Activated naive CD4-positive, alpha-beta T cell (primary cell): ENCODE measurements around the gene AURKA.

Experiments used
- DNase-seq, 4 experiments: peaks; one replicate each; lab custom pipeline; 2025; lab: John Stamatoyannopoulos, UW

The AURKA gene

GRCh38 chr20:56392132-56392880 is at the start of gene AURKA, which contains the start of gene CSTF1:
TSS of gene AURKA (minus strand) at chr20:56392215. CDS start at chr20:56388197, 4,018 bp downstream.
TSS of gene CSTF1 (plus strand) at chr20:56392645. CDS start at chr20:56395553, 2,908 bp downstream.
- peak; percentile 97 to 99 (median 98) for DNase-seq

GRCh38 chr20:56440346-56441007 is 48.5 kb upstream of the AURKA start:
- DNase-seq = peak in 2 of 4 experiments; percentile 4 to 10

- DNase-seq = no peak
Observed at GRCh38 chr20:56439771-56440291, 47.8 kb upstream of the AURKA start.

DNA sequence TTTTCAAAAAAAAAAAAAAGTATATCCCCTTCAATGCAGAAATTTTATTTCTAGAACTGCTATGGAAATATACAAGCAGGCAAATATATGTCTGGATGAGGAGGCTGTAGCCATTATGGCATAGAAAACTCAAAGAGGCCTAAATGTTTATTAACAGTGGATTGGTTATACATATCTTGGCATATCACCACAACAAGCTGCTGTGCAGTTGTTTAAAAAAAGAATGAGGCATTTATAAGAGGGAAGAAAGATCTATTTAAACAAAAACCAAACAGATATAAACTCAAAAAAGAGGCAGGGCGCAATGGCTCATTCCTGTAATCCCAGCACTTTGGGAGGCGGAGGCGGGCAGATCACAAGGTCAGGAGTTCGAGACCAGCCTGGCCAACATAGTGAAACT is 46.3 kb upstream of the AURKA start:
- DNase-seq = no peak

DNA sequence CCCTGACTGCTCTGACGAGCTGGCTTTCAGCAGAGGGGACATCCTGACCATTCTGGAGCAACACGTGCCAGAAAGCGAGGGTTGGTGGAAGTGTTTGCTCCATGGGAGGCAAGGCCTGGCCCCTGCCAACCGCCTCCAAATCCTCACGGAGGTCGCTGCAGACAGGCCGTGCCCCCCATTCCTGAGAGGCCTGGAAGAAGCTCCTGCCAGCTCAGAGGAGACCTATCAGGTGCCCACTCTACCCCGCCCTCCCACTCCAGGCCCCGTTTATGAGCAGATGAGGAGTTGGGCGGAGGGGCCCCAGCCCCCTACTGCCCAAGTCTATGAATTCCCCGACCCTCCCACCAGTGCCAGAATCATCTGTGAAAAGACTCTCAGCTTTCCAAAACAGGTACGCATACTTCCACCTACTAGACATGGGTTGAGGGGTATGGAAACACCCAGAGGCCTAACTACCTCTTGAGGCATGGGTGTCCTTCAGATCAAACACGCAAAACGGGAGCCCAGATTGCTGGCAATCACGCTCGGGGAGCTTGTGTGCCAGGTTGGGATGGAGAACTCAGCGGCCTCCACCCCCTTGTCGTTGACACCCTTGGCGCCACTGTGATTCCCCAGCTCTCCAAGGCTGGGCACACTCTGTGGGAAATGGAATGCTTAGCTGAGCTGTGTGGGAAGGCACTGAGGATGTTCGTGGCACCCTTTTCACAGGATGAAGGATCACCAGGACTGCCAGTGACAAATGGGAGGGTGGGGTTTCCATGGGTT is 45.4 kb upstream of the AURKA start:
- DNase-seq = no peak

DNA sequence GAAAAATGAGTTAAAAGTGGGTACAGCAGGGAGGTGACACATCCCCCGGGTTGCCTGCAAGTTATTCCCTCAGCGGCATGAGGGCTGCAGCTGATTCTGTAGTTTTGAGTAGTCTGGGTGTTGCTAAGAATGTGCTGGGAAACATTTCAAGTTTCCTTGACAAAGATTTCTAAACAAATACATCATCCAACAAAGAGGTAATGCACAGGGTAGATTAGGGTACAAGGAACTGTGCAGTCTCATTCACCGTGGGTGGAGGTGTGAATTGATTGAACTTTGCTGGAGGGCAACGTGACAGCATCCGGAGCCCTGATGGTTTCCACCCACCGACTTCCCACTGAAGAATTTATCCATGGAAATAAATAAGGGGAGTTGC is 41.9 kb upstream of the AURKA start:
- no peak for DNase-seq

- DNase-seq = no peak
Observed at GRCh38 chr20:56433221-56433879, 41.3 kb upstream of the AURKA start.

DNA sequence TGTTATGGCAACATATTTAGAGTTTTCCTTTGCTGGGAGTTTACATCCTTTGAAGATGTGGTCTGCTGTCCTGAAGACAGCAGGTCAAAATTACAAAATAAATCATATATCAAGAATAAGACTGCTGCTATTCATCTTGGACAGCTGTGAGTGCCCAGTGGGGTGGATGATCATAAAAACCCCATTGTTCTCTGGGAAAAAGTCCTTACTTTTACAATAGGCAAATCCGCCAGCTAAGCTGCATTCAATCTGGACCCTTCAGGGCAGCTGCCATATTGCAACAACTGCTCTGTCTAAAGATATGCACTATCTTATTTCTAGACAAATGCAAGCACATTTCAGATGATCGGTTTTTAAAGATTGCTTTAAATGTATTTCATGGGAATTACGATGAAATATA is 39.5 kb upstream of the AURKA start:
- no peak for DNase-seq

DNA sequence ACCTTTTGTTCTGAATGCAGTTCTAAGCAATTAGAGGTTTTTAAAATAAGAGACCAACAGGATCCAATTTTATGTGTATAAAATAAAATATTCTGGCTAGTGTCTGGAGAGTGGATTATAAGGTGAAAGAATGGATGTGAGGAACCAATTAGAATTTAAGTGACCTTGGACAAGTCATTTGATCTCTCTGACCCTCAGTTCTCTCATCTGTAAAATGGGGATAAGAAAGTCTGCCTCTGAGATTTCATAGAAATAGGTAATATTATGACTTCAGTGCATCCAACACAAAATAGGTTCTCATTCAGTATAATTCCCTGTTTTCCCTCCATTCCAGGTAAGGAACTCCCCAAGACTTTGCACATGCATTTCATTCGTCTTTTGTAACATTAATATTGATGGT is 38.9 kb upstream of the AURKA start:
- DNase-seq = no peak

DNA sequence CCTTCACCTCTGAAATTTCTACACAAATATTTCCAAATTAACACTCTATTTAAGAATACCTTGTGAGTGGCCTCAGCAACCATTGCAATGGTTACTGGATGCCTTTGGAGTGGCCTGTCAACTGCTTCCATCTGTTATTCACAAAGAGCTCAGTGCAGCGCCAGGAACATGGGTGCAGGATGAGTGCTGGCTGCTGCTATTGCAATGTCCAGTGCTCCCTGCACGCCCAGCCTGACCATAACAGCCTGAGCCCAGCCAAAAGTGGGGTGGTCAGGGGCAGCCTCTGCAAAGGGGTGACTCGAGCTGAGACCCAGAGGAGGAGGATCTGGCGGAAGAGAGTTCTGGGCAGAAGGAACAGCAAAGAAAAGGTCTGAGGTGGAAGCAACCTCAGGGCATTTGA is 38.4 kb upstream of the AURKA start:
- DNase-seq = no peak

DNA sequence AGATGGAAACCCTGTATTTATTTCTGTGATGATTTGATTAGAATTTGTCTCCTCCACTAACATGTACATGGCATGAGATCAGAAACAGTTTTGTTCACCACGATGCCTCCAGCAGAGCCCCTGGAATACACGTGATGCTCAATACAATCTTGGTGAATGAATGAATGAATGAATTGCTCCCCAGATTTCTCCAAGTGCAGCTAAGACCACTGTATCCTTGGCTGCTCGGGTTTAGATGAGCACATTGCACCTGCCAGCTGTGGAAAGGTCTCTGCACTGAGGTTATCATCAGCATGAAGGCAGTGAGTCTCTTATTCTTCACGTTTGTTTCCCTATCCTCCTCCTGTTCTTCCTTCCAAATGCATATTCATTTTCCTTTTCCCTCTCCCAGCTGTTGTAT is 37.9 kb upstream of the AURKA start:
- DNase-seq = no peak

DNA sequence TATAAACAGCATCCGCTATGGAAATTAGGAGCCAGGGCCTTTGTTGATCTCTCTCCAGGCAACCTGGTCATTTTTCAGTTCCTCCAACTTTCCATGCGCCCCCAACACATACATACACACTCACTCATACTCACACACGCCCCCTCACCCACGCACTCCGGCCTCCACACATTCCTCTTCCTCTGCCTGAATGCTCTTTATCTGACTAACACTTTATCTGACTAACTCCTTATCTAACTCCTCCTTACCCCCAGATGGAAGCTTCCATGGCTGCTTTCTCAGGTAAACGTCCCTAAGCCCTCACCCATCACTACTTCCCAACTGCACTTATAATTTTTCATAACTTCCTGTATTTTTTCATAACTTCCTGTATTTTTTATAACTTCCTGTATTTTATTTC is 37.5 kb upstream of the AURKA start:
- no peak for DNase-seq

GRCh38 chr20:56428881-56429280 is 36.9 kb upstream of the AURKA start:
- DNase-seq = no peak

- DNase-seq = no peak
Observed at GRCh38 chr20:56428410-56428809, 36.4 kb upstream of the AURKA start.

- no peak for DNase-seq
Observed at GRCh38 chr20:56427797-56428196, 35.8 kb upstream of the AURKA start.

GRCh38 chr20:56426926-56427325 is 34.9 kb upstream of the AURKA start:
- no peak for DNase-seq

DNA sequence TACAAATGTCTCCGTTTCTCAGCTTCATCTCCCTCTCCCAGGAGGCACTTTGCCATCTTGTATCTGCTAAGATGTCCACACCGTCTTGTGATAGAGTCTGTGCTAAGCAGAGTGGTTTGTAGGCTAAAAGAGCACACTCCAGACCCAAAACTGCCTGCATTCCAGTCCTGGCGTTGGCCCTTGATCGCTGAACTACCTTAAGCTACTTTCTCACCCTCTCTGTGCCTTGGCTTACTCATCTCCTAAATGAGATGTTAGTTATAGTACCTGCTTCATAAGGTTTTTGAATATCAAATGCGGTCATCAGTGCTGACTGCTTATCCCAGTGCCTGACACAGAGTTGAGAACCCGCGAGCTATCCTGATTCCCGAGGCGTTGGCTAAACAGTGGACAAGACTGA is 34.0 kb upstream of the AURKA start:
- DNase-seq = no peak

DNA sequence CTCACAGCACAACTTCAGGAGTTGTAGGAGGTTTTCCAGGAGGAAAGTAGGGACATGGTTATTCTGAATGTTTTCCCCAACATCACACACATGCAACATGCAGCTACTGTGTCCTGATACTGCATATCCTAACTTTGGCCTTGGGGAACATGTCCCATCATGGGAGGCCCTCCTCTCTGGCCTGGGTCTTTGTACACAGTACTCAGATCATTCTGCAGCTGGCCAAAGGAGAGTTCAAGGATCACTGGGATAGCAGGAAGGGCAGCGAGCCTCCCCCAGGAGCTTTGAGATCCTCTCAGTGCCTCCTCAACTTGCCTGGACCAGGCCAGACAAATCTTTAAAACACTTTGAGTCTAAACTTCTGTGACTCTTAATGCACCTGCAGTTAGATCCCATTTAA is 32.9 kb upstream of the AURKA start:
- DNase-seq = no peak

DNA sequence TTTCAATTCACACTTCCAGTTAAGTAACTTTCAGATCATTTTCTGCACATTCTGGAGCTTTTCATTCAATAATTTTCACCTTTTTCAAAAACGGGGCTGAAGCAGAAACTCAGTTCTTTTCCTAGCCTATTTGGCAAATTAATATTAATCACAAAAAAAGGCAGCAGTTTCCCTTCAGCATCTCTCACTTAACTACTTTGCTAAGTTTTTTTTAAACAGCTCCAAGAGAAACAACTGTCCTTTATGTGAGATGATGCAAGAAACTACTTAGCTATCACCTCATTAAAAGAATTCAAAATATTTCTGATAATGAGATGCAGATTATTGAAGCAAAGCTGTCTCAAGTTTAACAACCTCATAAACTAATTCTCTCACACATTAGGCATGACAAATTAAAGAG is 31.9 kb upstream of the AURKA start:
- no peak for DNase-seq

GRCh38 chr20:56423211-56423610 is 31.2 kb upstream of the AURKA start:
- no peak for DNase-seq

- DNase-seq = no peak
Observed at GRCh38 chr20:56422824-56423189, 30.8 kb upstream of the AURKA start.
